HEK293 (cell line): Measurements from ENCODE around the gene MPV17L2.

Source experiments
- FEZF1 ChIP-seq: fragments of 450-650 bp; formaldehyde crosslinking; IDR thresholded peaks from 2 replicates; pipeline ENCODE4 v1.5.1; 2016; ENCODE audit warnings: missing biosample characterization, missing genetic modification characterization
- ZBTB26 ChIP-seq: fragments of 450-650 bp; formaldehyde crosslinking; optimal IDR thresholded peaks from 2 replicates; pipeline ENCODE3; 2016; ENCODE audit warnings: missing biosample characterization, mild to moderate bottlenecking, missing genetic modification characterization
- ZNF239 ChIP-seq: fragments of 450-650 bp; formaldehyde crosslinking; IDR thresholded peaks from 2 replicates; pipeline ENCODE4 v1.5.1; 2016; ENCODE audit warnings: missing biosample characterization, missing genetic modification characterization
- ZNF302 ChIP-seq: fragments of 450-650 bp; formaldehyde crosslinking; IDR thresholded peaks from 2 replicates; pipeline ENCODE4 v1.5.1; 2016; ENCODE audit warnings: missing biosample characterization, missing genetic modification characterization, low read depth

- TF ChIP-seq FEZF1 (tag by site-specific recombination), result no peak
- TF ChIP-seq ZBTB26, result no peak
- TF ChIP-seq ZNF302 (tag by site-specific recombination), result no peak
- no peak for TF ChIP-seq ZNF239
These were observed 22.2 kb upstream of the MPV17L2 start for GRCh38 chr19:18170714-18171255.
